ENCODE measurements around the gene PUM1. TPM values are rescaled to one million over a fixed set of nuclear protein-coding genes. Genes with fewer than 3 reads are reported as not detected.
"Not testable (repeated sequence)": the region's sequence is repeated elsewhere in the genome, so short reads cannot be mapped to it uniquely, and the experiment has no call there.

Gene PUM1
- total RNA-seq, 2 experiments from 2014 or later = 99.3 to 102 TPM

- no peaks in the 10 kb centered on the region for H3K27me3 Mint-ChIP-seq
- POLR2A ChIA-PET = interaction anchor here (0.6 kb wide), 1 partner anchor 55 kb away, joined by 3 read pairs; no protein-coding TSS in a partner anchor
- no peak for DNase-seq
- H3K4me1 Mint-ChIP-seq = peaks cover 44% of the 10 kb centered on the region
- H3K27ac Mint-ChIP-seq = no peak overlapping the region
- H3K9me3 Mint-ChIP-seq = no peaks in the 10 kb centered on the region
- H3K4me3 Mint-ChIP-seq = no peak overlapping the region
- CTCF ChIA-PET = interaction anchor here (1.0 kb wide), 2 partner anchors 10 to 13 kb away, joined by 3 to 5 read pairs; no protein-coding TSS in a partner anchor
- H3K36me3 Mint-ChIP-seq (ENCODE audit: low read depth) = peaks cover 55% of the 10 kb centered on the region
These were observed 84.3 kb downstream of the PUM1 start for GRCh38 chr1:30981172-30981571.

GRCh38 chr1:30977511-30977910, 88.0 kb downstream of the PUM1 start:
- H3K36me3 Mint-ChIP-seq (ENCODE audit: low read depth) = peaks cover 59% of the 10 kb centered on the region
- no peak overlapping the region for H3K4me3 Mint-ChIP-seq
- H3K4me1 Mint-ChIP-seq = peaks cover 30% of the 10 kb centered on the region
- H3K9me3 Mint-ChIP-seq = no peaks in the 10 kb centered on the region
- ChIA-PET CTCF (no interaction called here), POLR2A (no interaction called here)
- no peak overlapping the region for H3K27ac Mint-ChIP-seq
- DNase-seq = no peak
- no peaks in the 10 kb centered on the region for H3K27me3 Mint-ChIP-seq

GRCh38 chr1:30977105-30977504, 88.4 kb downstream of the PUM1 start:
- H3K27me3 Mint-ChIP-seq = no peaks in the 10 kb centered on the region
- POLR2A ChIA-PET = no interaction called here
- CTCF ChIA-PET = no interaction called here
- H3K9me3 Mint-ChIP-seq = no peaks in the 10 kb centered on the region
- H3K27ac Mint-ChIP-seq = no peak overlapping the region
- H3K4me3 Mint-ChIP-seq = no peak overlapping the region
- DNase-seq = no peak
- peaks cover 55% of the 10 kb centered on the region for H3K36me3 Mint-ChIP-seq (ENCODE audit: low read depth)
- H3K4me1 Mint-ChIP-seq = peaks cover 30% of the 10 kb centered on the region

- no peak overlapping the region for H3K27ac Mint-ChIP-seq
- peaks cover 59% of the 10 kb centered on the region for H3K36me3 Mint-ChIP-seq (ENCODE audit: low read depth)
- H3K27me3 Mint-ChIP-seq = no peaks in the 10 kb centered on the region
- CTCF ChIA-PET = interaction anchor here (0.6 kb wide), 2 partner anchors 29 to 55 kb away, joined by 3 to 4 read pairs; no protein-coding TSS in a partner anchor
- no peak for DNase-seq
- no peaks in the 10 kb centered on the region for H3K9me3 Mint-ChIP-seq
- no peak overlapping the region for H3K4me3 Mint-ChIP-seq
- POLR2A ChIA-PET = interaction anchor here (0.6 to 0.7 kb wide), 2 partner anchors 30 to 180 kb away, joined by 3 to 5 read pairs; no protein-coding TSS in a partner anchor
- H3K4me1 Mint-ChIP-seq = peaks cover 31% of the 10 kb centered on the region
These were observed 89.4 kb downstream of the PUM1 start for GRCh38 chr1:30976143-30976542.

GRCh38 chr1:30975217-30975616, 90.3 kb downstream of the PUM1 start:
- no peak for DNase-seq
- ChIA-PET POLR2A (no interaction called here), CTCF (interaction anchor here (0.6 kb wide), 1 partner anchor 31 kb away, joined by 3 read pairs; no protein-coding TSS in a partner anchor)
- no peaks in the 10 kb centered on the region for H3K27me3 Mint-ChIP-seq
- peaks cover 39% of the 10 kb centered on the region for H3K4me1 Mint-ChIP-seq
- no peak overlapping the region for H3K27ac Mint-ChIP-seq
- no peak overlapping the region for H3K4me3 Mint-ChIP-seq
- H3K36me3 Mint-ChIP-seq (ENCODE audit: low read depth) = peaks cover 54% of the 10 kb centered on the region
- H3K9me3 Mint-ChIP-seq = no peaks in the 10 kb centered on the region

GRCh38 chr1:30974536-30974935, 91.0 kb downstream of the PUM1 start:
- peaks cover 48% of the 10 kb centered on the region for H3K36me3 Mint-ChIP-seq (ENCODE audit: low read depth)
- DNase-seq = no peak
- no peaks in the 10 kb centered on the region for H3K27me3 Mint-ChIP-seq
- H3K27ac Mint-ChIP-seq = no peak overlapping the region
- ChIA-PET CTCF (interaction anchor here (0.6 kb wide), 2 partner anchors 32 to 1819 kb away, joined by 3 to 4 read pairs; no protein-coding TSS in a partner anchor), POLR2A (no interaction called here)
- H3K4me1 Mint-ChIP-seq = peaks cover 41% of the 10 kb centered on the region
- no peaks in the 10 kb centered on the region for H3K9me3 Mint-ChIP-seq
- H3K4me3 Mint-ChIP-seq = no peak overlapping the region

- H3K27ac Mint-ChIP-seq, H3K27me3 Mint-ChIP-seq, H3K4me3 Mint-ChIP-seq, DNase-seq, CTCF ChIA-PET, POLR2A ChIA-PET, H3K9me3 Mint-ChIP-seq: not testable (repeated sequence)
- H3K4me1 Mint-ChIP-seq = peaks cover 31% of the 10 kb centered on the region
- H3K36me3 Mint-ChIP-seq (ENCODE audit: low read depth) = peaks cover 43% of the 10 kb centered on the region
These were observed 93.2 kb downstream of the PUM1 start for GRCh38 chr1:30972349-30972748.

GRCh38 chr1:30971496-30971895, 94.0 kb downstream of the PUM1 start:
- no peak overlapping the region for H3K27ac Mint-ChIP-seq
- POLR2A ChIA-PET = no interaction called here
- peaks cover 26% of the 10 kb centered on the region for H3K4me1 Mint-ChIP-seq
- no peak for DNase-seq
- CTCF ChIA-PET = no interaction called here
- H3K36me3 Mint-ChIP-seq (ENCODE audit: low read depth) = peaks cover 44% of the 10 kb centered on the region
- no peaks in the 10 kb centered on the region for H3K27me3 Mint-ChIP-seq
- no peaks in the 10 kb centered on the region for H3K9me3 Mint-ChIP-seq
- H3K4me3 Mint-ChIP-seq = no peak overlapping the region

- ChIA-PET POLR2A (no interaction called here), CTCF (no interaction called here)
- DNase-seq = no peak
- H3K9me3 Mint-ChIP-seq = no peaks in the 10 kb centered on the region
- peaks cover 20% of the 10 kb centered on the region for H3K4me1 Mint-ChIP-seq
- no peak overlapping the region for H3K4me3 Mint-ChIP-seq
- peaks cover 49% of the 10 kb centered on the region for H3K36me3 Mint-ChIP-seq (ENCODE audit: low read depth)
- H3K27ac Mint-ChIP-seq = no peak overlapping the region
- no peaks in the 10 kb centered on the region for H3K27me3 Mint-ChIP-seq
These were observed 95.6 kb downstream of the PUM1 start for GRCh38 chr1:30969903-30970302.

GRCh38 chr1:30968220-30968971, 97.1 kb downstream of the PUM1 start:
- DNase-seq = no peak
- no peak overlapping the region for H3K27ac Mint-ChIP-seq
- H3K4me1 Mint-ChIP-seq = peaks cover 20% of the 10 kb centered on the region
- H3K9me3 Mint-ChIP-seq = no peaks in the 10 kb centered on the region
- no peak overlapping the region for H3K4me3 Mint-ChIP-seq
- POLR2A ChIA-PET = no interaction called here
- H3K36me3 Mint-ChIP-seq (ENCODE audit: low read depth) = peaks cover 52% of the 10 kb centered on the region
- H3K27me3 Mint-ChIP-seq = no peaks in the 10 kb centered on the region
- CTCF ChIA-PET = interaction anchor here (2.0 kb wide), 1 partner anchor 13 kb away, joined by 5 read pairs; no protein-coding TSS in a partner anchor

GRCh38 chr1:30966690-30967369, 98.7 kb downstream of the PUM1 start:
- CTCF ChIA-PET = no interaction called here
- DNase-seq = no peak
- Mint-ChIP-seq H3K27ac (no peak overlapping the region), H3K9me3 (no peaks in the 10 kb centered on the region), H3K36me3 (ENCODE audit: low read depth) (peaks cover 58% of the 10 kb centered on the region), H3K27me3 (no peaks in the 10 kb centered on the region), H3K4me3 (no peak overlapping the region), H3K4me1 (peaks cover 20% of the 10 kb centered on the region)
- POLR2A ChIA-PET = no interaction called here

GRCh38 chr1:30965924-30966599, 99.5 kb downstream of the PUM1 start:
- H3K27ac Mint-ChIP-seq = peak overlapping the region; percentile 52
- H3K4me1 Mint-ChIP-seq = peaks cover 17% of the 10 kb centered on the region
- no peak for DNase-seq
- H3K27me3 Mint-ChIP-seq = no peaks in the 10 kb centered on the region
- H3K4me3 Mint-ChIP-seq = no peak overlapping the region
- H3K36me3 Mint-ChIP-seq (ENCODE audit: low read depth) = peaks cover 54% of the 10 kb centered on the region
- ChIA-PET POLR2A (no interaction called here), CTCF (interaction anchor here (1.0 kb wide), 1 partner anchor 12 kb away, joined by 3 read pairs; no protein-coding TSS in a partner anchor)
- H3K9me3 Mint-ChIP-seq = no peaks in the 10 kb centered on the region

- H3K27me3 Mint-ChIP-seq = no peaks in the 10 kb centered on the region
- DNase-seq = no peak
- ChIA-PET CTCF (interaction anchor here (1.3 kb wide), 1 partner anchor 24 kb away, joined by 3 read pairs; no protein-coding TSS in a partner anchor), POLR2A (no interaction called here)
- H3K27ac Mint-ChIP-seq = peak overlapping the region; percentile 26
- H3K36me3 Mint-ChIP-seq (ENCODE audit: low read depth) = peaks cover 63% of the 10 kb centered on the region
- H3K4me1 Mint-ChIP-seq = peaks cover 5% of the 10 kb centered on the region
- no peak overlapping the region for H3K4me3 Mint-ChIP-seq
- no peaks in the 10 kb centered on the region for H3K9me3 Mint-ChIP-seq
These were observed 100.8 kb downstream of the PUM1 start for GRCh38 chr1:30964706-30965105.

All from activated CD4-positive, alpha-beta T cell treated with anti-CD3 and anti-CD28 coated beads, Interleukin-2, amount 10 ng/mL, durations not matched to agents 7 days and 5 days (primary cell).